HCT116 (cell line): ENCODE data around the gene NAALADL2. TPM values are rescaled to one million over a fixed set of nuclear protein-coding genes. Genes with fewer than 3 reads are reported as not detected.

ENCODE experiments used
- ATAC-seq: fragments of 200-7000 bp; cut with Tn5 transposase; 2 replicates; pipeline ENCODE4 v1.9.1; 2020; ENCODE audit warnings: mild to moderate bottlenecking, moderate library complexity
- BruUV-seq: library from RNA; stranded (reverse); fragments of 400-500 nt; replicated peaks from 2 replicates; lab custom pipeline; 2021; lab: Mats Ljungman, UMichigan
- CTCF ChIA-PET: fragments of 300-600 bp; sonication (Branson Sonifier 250); formaldehyde crosslinking; loops from one replicate; lab custom pipeline; 2021; ENCODE audit warnings: antibody characterized with exemption; lab: Charles Lee
- POLR2A ChIA-PET: fragments of 300-600, 350-600 bp; sonication (Branson Sonifier 250); formaldehyde crosslinking; loops from one replicate; lab custom pipeline; 2021; ENCODE audit warnings: antibody characterized with exemption; lab: Charles Lee
- RAD21 ChIA-PET, 2 experiments: fragments of 300-600 bp; sonication (Branson Sonifier 250); formaldehyde crosslinking; loops; one replicate each; lab custom pipeline; 2023; ENCODE audit warnings: low total read pairs in 2 of 2; ENCODE audit not compliant: uncharacterized antibody in 2 of 2, unreplicated experiment in 2 of 2, low non-redundant PET in 1 of 2; lab: Charles Lee
- DNase-seq: peaks from one replicate; pipeline ENCODE4 v3.0.0-alpha.2; 2010; ENCODE audit warnings: low read depth, low spot score
- H2AFZ ChIP-seq: fragments of 200-600 bp; shearing (Covaris generic), sonication (generic); 2 replicates; pipeline ENCODE4 v1.6.1; 2017; ENCODE audit warnings: low read depth, mixed run types, mixed read lengths, antibody characterized with exemption, low read length; ENCODE audit not compliant: poor library complexity, severe bottlenecking
- H3K27ac ChIP-seq: 2 replicates; pipeline ENCODE4 v1.5.1; 2012; ENCODE audit warnings: low read depth, low read length
- H3K27me3 ChIP-seq: fragments of 200-600 bp; sonication (generic); 2 replicates; pipeline ENCODE4 v1.6.1; 2016; ENCODE audit warnings: mixed run types, low read length, mixed read lengths; ENCODE audit not compliant: insufficient read depth
- H3K36me3 ChIP-seq, 2 experiments: fragments of 200-500 bp in 1 of 2; fragments of 200-600 bp in 1 of 2; sonication (Bioruptor generic) in 1 of 2; sonication (generic) in 1 of 2; 2 replicates each; pipeline versions ENCODE4 v1.5.1 to v1.6.1; 2014 to 2016; ENCODE audit warnings: low read length in 2 of 2, inconsistent platforms in 1 of 2, mixed read lengths in 1 of 2, mixed run types in 1 of 2; ENCODE audit not compliant: insufficient read depth in 2 of 2, control insufficient read depth in 1 of 2
- H3K4me1 ChIP-seq, 2 experiments: fragments of 200-600 bp in 1 of 2; sonication (generic) in 1 of 2; 2 replicates each; pipeline versions ENCODE4 v1.5.1 to v1.6.1; 2012 to 2017; ENCODE audit warnings: low read length in 2 of 2, inconsistent platforms in 1 of 2, mild to moderate bottlenecking in 1 of 2, mixed read lengths in 1 of 2, mixed run types in 1 of 2, moderate library complexity in 1 of 2; ENCODE audit not compliant: insufficient read depth in 2 of 2, control insufficient read depth in 1 of 2
- H3K4me2 ChIP-seq: fragments of 200-600 bp; sonication (generic); 2 replicates; pipeline ENCODE4 v1.6.1; 2017; ENCODE audit warnings: mixed run types, low read length, mixed read lengths
- H3K4me3 ChIP-seq, 2 experiments: fragments of 200-600 bp in 1 of 2; sonication (generic) in 1 of 2; replicated peaks in 1 of 2; 2 replicates each; pipeline ENCODE4 v1.5.1; 2011 to 2016; ENCODE audit warnings: low read length in 2 of 2, control low read depth in 1 of 2, low read depth in 1 of 2, mild to moderate bottlenecking in 1 of 2, mixed read lengths in 1 of 2, mixed run types in 1 of 2
- H3K79me2 ChIP-seq: fragments of 200-600 bp; sonication (generic); 2 replicates; pipeline ENCODE4 v1.6.1; 2017; ENCODE audit warnings: mild to moderate bottlenecking, mixed run types, low read length, moderate library complexity, mixed read lengths; ENCODE audit not compliant: insufficient read depth
- H3K9ac ChIP-seq: fragments of 200-600 bp; sonication (generic); 2 replicates; pipeline ENCODE4 v1.6.1; 2016; ENCODE audit warnings: low read length, mixed read lengths
- H3K9me2 ChIP-seq: fragments of 200-600 bp; sonication (generic), shearing (Covaris generic); 2 replicates; pipeline ENCODE4 v1.6.1; 2017; ENCODE audit warnings: mixed run types, mild to moderate bottlenecking, moderate library complexity; ENCODE audit not compliant: insufficient read depth
- H3K9me3 ChIP-seq, 2 experiments: fragments of 200-500 bp in 1 of 2; fragments of 200-600 bp in 1 of 2; sonication (Bioruptor generic) in 1 of 2; sonication (generic) in 1 of 2; 2 replicates each; pipeline ENCODE4 v1.6.1; 2014 to 2017; ENCODE audit warnings: low read length in 2 of 2, mixed read lengths in 2 of 2, inconsistent platforms in 1 of 2, low read depth in 1 of 2, mild to moderate bottlenecking in 1 of 2, mixed run types in 1 of 2, moderate library complexity in 1 of 2; ENCODE audit not compliant: control insufficient read depth in 1 of 2, insufficient read depth in 1 of 2
- H4K20me1 ChIP-seq: fragments of 200-600 bp; sonication (generic), shearing (Covaris generic); 2 replicates; pipeline ENCODE4 v1.6.1; 2017; ENCODE audit warnings: mixed run types, mild to moderate bottlenecking, moderate library complexity; ENCODE audit not compliant: insufficient read depth
- CBX3 ChIP-seq: IDR thresholded peaks from 2 replicates; pipeline ENCODE4 v1.6.1; 2012; ENCODE audit warnings: low read depth
- CEBPB ChIP-seq: IDR thresholded peaks from 2 replicates; pipeline ENCODE4 v1.6.1; 2012; ENCODE audit warnings: low read depth
- EGR1 ChIP-seq: IDR thresholded peaks from 2 replicates; pipeline ENCODE4 v1.6.1; 2012; ENCODE audit warnings: low read depth
- ELF1 ChIP-seq: IDR thresholded peaks from 2 replicates; pipeline ENCODE4 v1.6.1; 2012; ENCODE audit warnings: low read depth, borderline replicate concordance
- EZH2phosphoT487 ChIP-seq: fragments of 200-600 bp; IDR thresholded peaks from 2 replicates; pipeline ENCODE4 v1.6.1; 2018; ENCODE audit warnings: antibody characterized with exemption, borderline replicate concordance
- FOSL1 ChIP-seq: IDR thresholded peaks from 2 replicates; pipeline ENCODE4 v1.6.1; 2012; ENCODE audit warnings: low read depth
- JUND ChIP-seq: IDR thresholded peaks from 2 replicates; pipeline ENCODE4 v1.6.1; 2012
- POLR2A ChIP-seq: IDR thresholded peaks from 2 replicates; pipeline ENCODE4 v1.7.0; 2011; ENCODE audit warnings: borderline replicate concordance; ENCODE audit not compliant: insufficient read depth, insufficient read length; ENCODE audit errors: extremely low read depth
- SIN3A ChIP-seq: IDR thresholded peaks from 2 replicates; pipeline ENCODE4 v1.6.1; 2012; ENCODE audit warnings: low read depth
- SP1 ChIP-seq: IDR thresholded peaks from 2 replicates; pipeline ENCODE4 v1.6.1; 2012; ENCODE audit warnings: low read depth
- SRF ChIP-seq: IDR thresholded peaks from 2 replicates; pipeline ENCODE4 v1.6.1; 2012; ENCODE audit warnings: low read depth
- TCF7L2 ChIP-seq: IDR thresholded peaks from 2 replicates; pipeline ENCODE4 v1.7.0; 2011; ENCODE audit warnings: borderline replicate concordance, inconsistent platforms; ENCODE audit not compliant: insufficient read depth, insufficient read length; ENCODE audit errors: extremely low read depth
- YY1 ChIP-seq: IDR thresholded peaks from 2 replicates; pipeline ENCODE4 v1.6.1; 2011; ENCODE audit warnings: low read length, low read depth, moderate library complexity, mild to moderate bottlenecking; ENCODE audit not compliant: insufficient replicate concordance; ENCODE audit errors: extremely low read depth
- ZFX ChIP-seq: fragments of 450-650 bp; IDR thresholded peaks from 2 replicates; pipeline ENCODE4 v1.6.1; 2017
- ZNF274 ChIP-seq: fragments of 200-500 bp; sonication (Bioruptor generic); IDR thresholded peaks from 2 replicates; pipeline ENCODE4 v1.6.1; 2014; ENCODE audit warnings: mild to moderate bottlenecking, low read depth, low read length, inconsistent platforms
- intact Hi-C: fragments of 100-400 bp; cut with micrococcal nuclease; formaldehyde crosslinking; loops from 2 replicates; pipeline ENCODE4 v1.10.0; 2022
- total RNA-seq: library from RNA; stranded (reverse); gene quantifications from one replicate; pipeline ENCODE4 v1.2.1, GENCODE V29; 2021; ENCODE audit not compliant: unreplicated experiment
- TF ChIP-seq, protein P1 (sequence below), 3 experiments: fragments of 200-600 bp in 1 of 3; sonication (generic) in 1 of 3; IDR thresholded peaks in 2 of 3; conservative IDR thresholded peaks in 1 of 3; 2 replicates each; pipeline ENCODE4 v1.5.1; 2012 to 2017; ENCODE audit warnings: low read depth in 2 of 3, low read length in 2 of 3, antibody characterized with exemption in 1 of 3, borderline replicate concordance in 1 of 3, control low read depth in 1 of 3, mild to moderate bottlenecking in 1 of 3, mixed read lengths in 1 of 3, mixed run types in 1 of 3, moderate library complexity in 1 of 3; ENCODE audit not compliant: insufficient read depth in 1 of 3
- TF ChIP-seq, protein P2 (sequence below): IDR thresholded peaks from 2 replicates; pipeline ENCODE4 v1.6.1; 2012

Gene NAALADL2
- total RNA-seq, 1 experiment from 2014 or later, result 2.9 TPM

DNA sequence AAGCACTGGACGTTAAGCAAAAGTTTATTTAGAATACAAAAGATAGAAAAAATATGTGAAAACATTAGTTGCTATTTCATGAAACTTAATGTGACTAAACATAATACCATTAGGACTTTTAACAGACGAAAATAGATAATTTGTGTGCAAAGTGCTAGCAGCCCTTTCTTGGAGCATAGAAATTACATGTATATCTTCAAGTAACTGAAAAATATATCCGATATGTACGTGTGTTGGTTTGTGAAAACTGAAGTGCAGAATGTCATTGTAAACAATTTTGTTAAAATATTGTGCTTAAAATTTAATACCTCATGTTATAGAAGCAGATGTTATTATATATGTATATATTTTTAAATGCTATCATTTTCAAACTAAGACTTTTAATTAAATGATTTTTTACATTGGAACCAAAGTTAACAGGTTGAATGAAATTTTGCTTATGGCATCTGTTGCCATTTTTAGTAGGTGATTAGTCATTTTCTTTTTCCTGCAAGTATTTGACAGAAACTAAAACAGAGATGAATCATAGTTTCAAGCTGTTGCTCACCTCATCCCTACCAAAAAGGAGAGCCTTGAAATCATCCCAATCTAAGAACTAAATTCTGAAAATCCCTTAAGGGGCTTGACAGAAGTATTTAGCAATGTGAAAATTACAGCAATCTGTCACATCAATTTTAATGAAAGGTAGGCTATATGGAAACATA, 334.8 kb downstream of the NAALADL2 start:
- Histone ChIP-seq H3K79me2 (no peaks in the 10 kb centered on the region), H3K9ac (no peak overlapping the region), H2AFZ (peak overlapping the region; percentile 66), H3K4me1 (peaks cover 0 to 28% of the 10 kb centered on the region in 2 experiments; a peak in 2 of 4 replicates), H3K27ac (no peak overlapping the region), H4K20me1 (no peaks in the 10 kb centered on the region), H3K4me2 (peak overlapping the region; percentile 59), H3K9me3 (no peaks in the 10 kb centered on the region), H3K9me2 (no peaks in the 10 kb centered on the region), H3K36me3 (no peaks in the 10 kb centered on the region; a peak in 1 of 4 replicates), H3K4me3 (peak overlapping the region in 1 of 2 experiments; percentile 17; a peak in 1 of 4 replicates), H3K27me3 (no peaks in the 10 kb centered on the region)
- peak; percentile 35 for DNase-seq
- intact Hi-C loops, result no loop called here
- ChIA-PET CTCF (no interaction called here), RAD21 (no interaction called here), POLR2A (no interaction called here)
- TF ChIP-seq SRF (peak; percentile 63; the same call in 1 of the 2 replicates), CBX3 (peak; percentile 86; the same call in 1 of the 2 replicates), EZH2phosphoT487 (no peak), ELF1 (no peak), YY1 (no peak), SIN3A (peak; percentile 53; the same call in 1 of the 2 replicates), JUND (peak; percentile 73), EGR1 (no peak), ZFX (no peak), POLR2A (no peak), SP1 (peak; percentile 68), CEBPB (peak; percentile 31; the same call in 1 of the 2 replicates), TCF7L2 (no peak), ZNF274 (no peak), FOSL1 (peak; percentile 86)
- TF ChIP-seq, protein P1, sequence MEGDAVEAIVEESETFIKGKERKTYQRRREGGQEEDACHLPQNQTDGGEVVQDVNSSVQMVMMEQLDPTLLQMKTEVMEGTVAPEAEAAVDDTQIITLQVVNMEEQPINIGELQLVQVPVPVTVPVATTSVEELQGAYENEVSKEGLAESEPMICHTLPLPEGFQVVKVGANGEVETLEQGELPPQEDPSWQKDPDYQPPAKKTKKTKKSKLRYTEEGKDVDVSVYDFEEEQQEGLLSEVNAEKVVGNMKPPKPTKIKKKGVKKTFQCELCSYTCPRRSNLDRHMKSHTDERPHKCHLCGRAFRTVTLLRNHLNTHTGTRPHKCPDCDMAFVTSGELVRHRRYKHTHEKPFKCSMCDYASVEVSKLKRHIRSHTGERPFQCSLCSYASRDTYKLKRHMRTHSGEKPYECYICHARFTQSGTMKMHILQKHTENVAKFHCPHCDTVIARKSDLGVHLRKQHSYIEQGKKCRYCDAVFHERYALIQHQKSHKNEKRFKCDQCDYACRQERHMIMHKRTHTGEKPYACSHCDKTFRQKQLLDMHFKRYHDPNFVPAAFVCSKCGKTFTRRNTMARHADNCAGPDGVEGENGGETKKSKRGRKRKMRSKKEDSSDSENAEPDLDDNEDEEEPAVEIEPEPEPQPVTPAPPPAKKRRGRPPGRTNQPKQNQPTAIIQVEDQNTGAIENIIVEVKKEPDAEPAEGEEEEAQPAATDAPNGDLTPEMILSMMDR (IDR thresholded peaks at IDR 0.05 in 2 of 3, conservative IDR thresholded peaks at IDR 0.05 in 1 of 3; ENCODE audit: borderline replicate concordance in 1 of 3, insufficient read depth in 1 of 3, low read depth in 2 of 3, low read length in 2 of 3), result no peak
- TF ChIP-seq, protein P2, sequence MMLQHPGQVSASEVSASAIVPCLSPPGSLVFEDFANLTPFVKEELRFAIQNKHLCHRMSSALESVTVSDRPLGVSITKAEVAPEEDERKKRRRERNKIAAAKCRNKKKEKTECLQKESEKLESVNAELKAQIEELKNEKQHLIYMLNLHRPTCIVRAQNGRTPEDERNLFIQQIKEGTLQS, result no peak
- ATAC-seq, result no peak
- no TSS peak for BruUV-seq
